Brain microvascular endothelial cell (primary cell): ENCODE results near the gene NTM.
A peak's percentile ranks its signal among the peaks of the same experiment; 100 is the strongest.

Experiments
- DNase-seq: peaks from one replicate; pipeline ENCODE4 v3.0.0-alpha.2; 2020
- H3K27ac ChIP-seq: fragments of 250-450 bp; sonication (Bioruptor Pico); 2 replicates; pipeline ENCODE4 v1.5.1; 2020; ENCODE audit warnings: mild to moderate bottlenecking, moderate library complexity
- H3K27me3 ChIP-seq: fragments of 250-450 bp; sonication (Bioruptor Pico); replicated peaks from 2 replicates; pipeline ENCODE4 v1.5.1; 2020; ENCODE audit warnings: mild to moderate bottlenecking
- H3K36me3 ChIP-seq: fragments of 250-450 bp; sonication (Bioruptor Pico); replicated peaks from 2 replicates; pipeline ENCODE4 v1.5.1; 2020; ENCODE audit warnings: mild to moderate bottlenecking
- H3K4me3 ChIP-seq: 2 replicates; pipeline ENCODE4 v1.5.1; 2011; ENCODE audit warnings: low read depth, mild to moderate bottlenecking, control low read depth, low read length, moderate library complexity
- CTCF ChIP-seq: IDR thresholded peaks from 2 replicates; pipeline ENCODE4 v1.5.1; 2011; ENCODE audit warnings: low read depth, mild to moderate bottlenecking, moderate library complexity, low read length, control low read depth, inconsistent platforms; ENCODE audit errors: missing control alignments
- in situ Hi-C: cut with HindIII; loops from 2 replicates; pipeline ENCODE4 v1.10.0; 2017; ENCODE audit warnings: low sequenced_read_pairs, low pct_ligation_motif_present

NTM gene

GRCh38 chr11:131877246-131877942, 507.0 kb downstream of the NTM start:
- DNase-seq: no peak
- no peaks in the 10 kb centered on the region for H3K36me3 ChIP-seq

GRCh38 chr11:131880316-131880715, 509.9 kb downstream of the NTM start:
- Histone ChIP-seq H3K27ac (no peak overlapping the region), H3K27me3 (no peaks in the 10 kb centered on the region), H3K36me3 (no peaks in the 10 kb centered on the region), H3K4me3 (no peak overlapping the region)
- in situ Hi-C loops: no loop called here
- no peak for TF ChIP-seq CTCF
- DNase-seq: no peak

More at GRCh38 chr11:131877246-131877942, 507.0 kb downstream of the NTM start:
- in situ Hi-C loops: no loop called here
- no peak for TF ChIP-seq CTCF
- Histone ChIP-seq H3K27ac (no peak overlapping the region), H3K4me3 (no peak overlapping the region), H3K27me3 (no peaks in the 10 kb centered on the region)

- Histone ChIP-seq H3K27me3 (no peaks in the 10 kb centered on the region), H3K4me3 (no peak overlapping the region), H3K36me3 (no peaks in the 10 kb centered on the region), H3K27ac (no peak overlapping the region)
- no peak for TF ChIP-seq CTCF
- no peak for DNase-seq
- in situ Hi-C loops: no loop called here
Measured at GRCh38 chr11:131880976-131881375, 510.6 kb downstream of the NTM start.

- TF ChIP-seq CTCF: no peak
- Histone ChIP-seq H3K27ac (no peak overlapping the region), H3K36me3 (no peaks in the 10 kb centered on the region), H3K27me3 (no peaks in the 10 kb centered on the region), H3K4me3 (no peak overlapping the region)
- no peak for DNase-seq
- in situ Hi-C loops: no loop called here
Measured at GRCh38 chr11:131883332-131883731, 512.9 kb downstream of the NTM start.

- DNase-seq: no peak
- in situ Hi-C loops: no loop called here
- Histone ChIP-seq H3K4me3 (no peak overlapping the region), H3K36me3 (no peaks in the 10 kb centered on the region), H3K27me3 (no peaks in the 10 kb centered on the region), H3K27ac (no peak overlapping the region)
- peak; percentile 22 for TF ChIP-seq CTCF
Measured at GRCh38 chr11:131884461-131885073, 514.2 kb downstream of the NTM start.
